Measurements from ENCODE around the gene EYS.

GRCh38 chr6:64732888-64733287, 974.1 kb downstream of the EYS start:
- no peak for TF ChIP-seq POLR2A (IDR thresholded peaks at IDR 0.05; ENCODE audit: borderline replicate concordance, extremely low read depth, insufficient read depth, insufficient read length)
- TF ChIP-seq, protein P1, sequence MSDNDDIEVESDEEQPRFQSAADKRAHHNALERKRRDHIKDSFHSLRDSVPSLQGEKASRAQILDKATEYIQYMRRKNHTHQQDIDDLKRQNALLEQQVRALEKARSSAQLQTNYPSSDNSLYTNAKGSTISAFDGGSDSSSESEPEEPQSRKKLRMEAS (IDR thresholded peaks at IDR 0.05) = no peak
- TF ChIP-seq CTCF (IDR thresholded peaks at IDR 0.05 in 2 of 3, conservative IDR thresholded peaks at IDR 0.05 in 1 of 3; ENCODE audit: borderline replicate concordance in 1 of 3, insufficient read depth in 1 of 3, low read depth in 2 of 3, low read length in 2 of 3) = no peak
- TF ChIP-seq POLR2AphosphoS5 (IDR thresholded peaks at IDR 0.05; ENCODE audit: low read depth, low read length) = no peak
- no peak for TF ChIP-seq ZNF274 (IDR thresholded peaks at IDR 0.05; ENCODE audit: low read depth, low read length)
- TF ChIP-seq SIN3A (IDR thresholded peaks at IDR 0.05; ENCODE audit: low read depth) = no peak
- TF ChIP-seq, protein P2, sequence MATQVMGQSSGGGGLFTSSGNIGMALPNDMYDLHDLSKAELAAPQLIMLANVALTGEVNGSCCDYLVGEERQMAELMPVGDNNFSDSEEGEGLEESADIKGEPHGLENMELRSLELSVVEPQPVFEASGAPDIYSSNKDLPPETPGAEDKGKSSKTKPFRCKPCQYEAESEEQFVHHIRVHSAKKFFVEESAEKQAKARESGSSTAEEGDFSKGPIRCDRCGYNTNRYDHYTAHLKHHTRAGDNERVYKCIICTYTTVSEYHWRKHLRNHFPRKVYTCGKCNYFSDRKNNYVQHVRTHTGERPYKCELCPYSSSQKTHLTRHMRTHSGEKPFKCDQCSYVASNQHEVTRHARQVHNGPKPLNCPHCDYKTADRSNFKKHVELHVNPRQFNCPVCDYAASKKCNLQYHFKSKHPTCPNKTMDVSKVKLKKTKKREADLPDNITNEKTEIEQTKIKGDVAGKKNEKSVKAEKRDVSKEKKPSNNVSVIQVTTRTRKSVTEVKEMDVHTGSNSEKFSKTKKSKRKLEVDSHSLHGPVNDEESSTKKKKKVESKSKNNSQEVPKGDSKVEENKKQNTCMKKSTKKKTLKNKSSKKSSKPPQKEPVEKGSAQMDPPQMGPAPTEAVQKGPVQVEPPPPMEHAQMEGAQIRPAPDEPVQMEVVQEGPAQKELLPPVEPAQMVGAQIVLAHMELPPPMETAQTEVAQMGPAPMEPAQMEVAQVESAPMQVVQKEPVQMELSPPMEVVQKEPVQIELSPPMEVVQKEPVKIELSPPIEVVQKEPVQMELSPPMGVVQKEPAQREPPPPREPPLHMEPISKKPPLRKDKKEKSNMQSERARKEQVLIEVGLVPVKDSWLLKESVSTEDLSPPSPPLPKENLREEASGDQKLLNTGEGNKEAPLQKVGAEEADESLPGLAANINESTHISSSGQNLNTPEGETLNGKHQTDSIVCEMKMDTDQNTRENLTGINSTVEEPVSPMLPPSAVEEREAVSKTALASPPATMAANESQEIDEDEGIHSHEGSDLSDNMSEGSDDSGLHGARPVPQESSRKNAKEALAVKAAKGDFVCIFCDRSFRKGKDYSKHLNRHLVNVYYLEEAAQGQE (IDR thresholded peaks at IDR 0.05; ENCODE audit: low read depth) = no peak
- TF ChIP-seq RAD21 (IDR thresholded peaks at IDR 0.05; ENCODE audit: low read depth) = no peak
